Retinal pigment epithelial cell (primary cell): Measurements from ENCODE around the gene TUBGCP6.
A peak's percentile ranks its signal among the peaks of the same experiment; 100 is the strongest.
"Not testable (repeated sequence)": the region's sequence is repeated elsewhere in the genome, so short reads cannot be mapped to it uniquely, and the experiment has no call there.

ENCODE experiments used
- DNase-seq: peaks from one replicate; pipeline ENCODE4 v3.0.0-alpha.2; 2010; ENCODE audit warnings: low read depth
- H3K4me3 ChIP-seq: 2 replicates; pipeline ENCODE4 v1.5.1; 2011; ENCODE audit warnings: mild to moderate bottlenecking, low read length, control low read depth, moderate library complexity
- TF ChIP-seq, protein P1 (sequence below): conservative IDR thresholded peaks from 2 replicates; pipeline ENCODE4 v1.5.1; 2011; ENCODE audit warnings: low read depth, low read length, control low read depth, inconsistent platforms

The TUBGCP6 gene

GRCh38 chr22:50169774-50170341 is 75.0 kb downstream of the TUBGCP6 start:
- H3K4me3 ChIP-seq, result peak overlapping the region; percentile 20
- TF ChIP-seq, protein P1, sequence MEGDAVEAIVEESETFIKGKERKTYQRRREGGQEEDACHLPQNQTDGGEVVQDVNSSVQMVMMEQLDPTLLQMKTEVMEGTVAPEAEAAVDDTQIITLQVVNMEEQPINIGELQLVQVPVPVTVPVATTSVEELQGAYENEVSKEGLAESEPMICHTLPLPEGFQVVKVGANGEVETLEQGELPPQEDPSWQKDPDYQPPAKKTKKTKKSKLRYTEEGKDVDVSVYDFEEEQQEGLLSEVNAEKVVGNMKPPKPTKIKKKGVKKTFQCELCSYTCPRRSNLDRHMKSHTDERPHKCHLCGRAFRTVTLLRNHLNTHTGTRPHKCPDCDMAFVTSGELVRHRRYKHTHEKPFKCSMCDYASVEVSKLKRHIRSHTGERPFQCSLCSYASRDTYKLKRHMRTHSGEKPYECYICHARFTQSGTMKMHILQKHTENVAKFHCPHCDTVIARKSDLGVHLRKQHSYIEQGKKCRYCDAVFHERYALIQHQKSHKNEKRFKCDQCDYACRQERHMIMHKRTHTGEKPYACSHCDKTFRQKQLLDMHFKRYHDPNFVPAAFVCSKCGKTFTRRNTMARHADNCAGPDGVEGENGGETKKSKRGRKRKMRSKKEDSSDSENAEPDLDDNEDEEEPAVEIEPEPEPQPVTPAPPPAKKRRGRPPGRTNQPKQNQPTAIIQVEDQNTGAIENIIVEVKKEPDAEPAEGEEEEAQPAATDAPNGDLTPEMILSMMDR, result no peak
- DNase-seq, result no peak

DNA sequence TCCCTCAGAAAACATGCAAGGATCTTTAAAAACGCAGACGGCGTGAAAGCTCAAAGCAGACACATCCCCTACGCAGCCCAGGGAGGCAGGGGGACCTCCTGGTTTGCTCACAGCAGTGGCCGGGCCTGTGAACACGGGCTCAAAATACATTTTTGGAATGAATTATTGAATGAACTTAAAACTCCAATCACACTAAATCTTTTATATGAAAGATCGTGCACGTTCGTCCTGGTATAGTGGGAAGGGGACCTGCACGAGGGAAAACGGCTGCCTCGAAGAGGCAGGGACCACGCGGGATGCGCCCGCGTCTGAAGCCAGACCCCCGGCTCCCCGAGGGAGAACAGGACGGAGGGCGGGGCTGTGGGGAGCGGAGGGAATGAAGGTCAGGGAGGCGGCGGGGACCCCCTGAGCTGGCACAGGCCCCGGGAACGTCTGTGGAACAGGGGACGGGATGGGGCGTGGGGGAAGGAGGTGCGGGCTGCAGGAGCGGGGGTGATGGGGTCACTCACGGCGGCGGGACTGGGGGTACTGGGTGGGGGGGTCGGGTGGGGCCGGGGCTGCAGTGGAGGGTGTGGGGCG is 75.6 kb downstream of the TUBGCP6 start:
- H3K4me3 ChIP-seq, result no peak overlapping the region
- DNase-seq, result no peak
- TF ChIP-seq, protein P1, result no peak

DNA sequence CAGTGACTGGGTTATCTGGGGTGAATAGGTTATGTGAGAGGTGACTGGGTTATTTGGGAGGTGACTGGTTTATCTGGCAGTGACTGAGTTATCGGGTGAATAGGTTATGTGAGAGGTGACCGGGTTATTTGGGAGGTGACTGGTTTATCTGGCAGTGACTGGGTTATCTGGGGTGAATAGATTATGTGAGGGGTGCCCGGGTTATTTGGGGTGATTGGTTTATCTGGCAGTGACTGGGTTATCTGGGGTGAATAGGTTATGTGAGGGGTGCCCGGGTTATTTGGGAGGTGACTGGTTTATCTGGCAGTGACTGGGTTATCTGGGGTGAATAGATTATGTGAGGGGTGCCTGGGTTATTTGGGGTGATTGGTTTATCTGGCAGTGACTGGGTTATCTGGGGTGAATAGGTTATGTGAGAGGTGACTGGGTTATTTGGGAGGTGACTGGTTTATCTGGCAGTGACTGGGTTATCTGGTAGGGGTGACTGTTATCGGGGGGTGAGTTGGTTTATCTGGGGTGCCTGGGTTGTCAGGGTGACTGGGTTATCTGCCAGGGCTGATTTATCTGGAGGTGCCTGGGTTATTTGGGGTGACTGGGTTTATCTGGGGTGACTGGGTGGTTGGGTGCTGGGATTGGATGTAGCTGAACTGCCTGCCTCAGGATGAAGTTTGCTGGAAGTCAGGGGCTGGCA is 76.2 kb downstream of the TUBGCP6 start:
- not testable (repeated sequence) for H3K4me3 ChIP-seq, DNase-seq

- H3K4me3 ChIP-seq, result no peak overlapping the region
- TF ChIP-seq, protein P1, result no peak
- no peak for DNase-seq
Observed at GRCh38 chr22:50167689-50168489, 76.9 kb downstream of the TUBGCP6 start.
